ENCODE data around the gene DBNL.

DBNL gene

GRCh38 chr7:44061645-44062179, 17.2 kb downstream of the DBNL start:
- DNase-seq (ENCODE audit: low read depth in 2 of 2): no peak

GRCh38 chr7:44062180-44062902, 17.8 kb downstream of the DBNL start:
- DNase-seq (ENCODE audit: low read depth in 2 of 2): no peak

GRCh38 chr7:44062903-44063295, 18.4 kb downstream of the DBNL start:
- no peak for DNase-seq (ENCODE audit: low read depth in 2 of 2)

- no peak for DNase-seq (ENCODE audit: low read depth in 2 of 2)
These were observed 19.0 kb downstream of the DBNL start for GRCh38 chr7:44063547-44063893.

GRCh38 chr7:44063894-44064651, 19.6 kb downstream of the DBNL start:
- no peak for DNase-seq (ENCODE audit: low read depth in 2 of 2)

- no peak for DNase-seq (ENCODE audit: low read depth in 2 of 2)
These were observed 20.4 kb downstream of the DBNL start for GRCh38 chr7:44064791-44065430.

GRCh38 chr7:44065431-44066110, 21.1 kb downstream of the DBNL start, which contains the start of gene PGAM2:
TSS of gene PGAM2 (minus strand) at chr7:44065567. CDS start at chr7:44065529, 38 bp downstream.
- no peak for DNase-seq (ENCODE audit: low read depth in 2 of 2)

GRCh38 chr7:44066111-44066460, 21.6 kb downstream of the DBNL start:
- DNase-seq (ENCODE audit: low read depth in 2 of 2): no peak

- no peak for DNase-seq (ENCODE audit: low read depth in 2 of 2)
These were observed 22.1 kb downstream of the DBNL start for GRCh38 chr7:44066494-44067063.

- DNase-seq (ENCODE audit: low read depth in 2 of 2): no peak
These were observed 22.8 kb downstream of the DBNL start for GRCh38 chr7:44067064-44067951.

- no peak for DNase-seq (ENCODE audit: low read depth in 2 of 2)
These were observed 23.6 kb downstream of the DBNL start for GRCh38 chr7:44068054-44068453.

GRCh38 chr7:44071726-44072363, 27.3 kb downstream of the DBNL start:
- no peak for DNase-seq (ENCODE audit: low read depth in 2 of 2)

GRCh38 chr7:44072364-44073231, 28.1 kb downstream of the DBNL start:
- no peak for DNase-seq (ENCODE audit: low read depth in 2 of 2)

GRCh38 chr7:44073664-44074348, 29.3 kb downstream of the DBNL start:
- DNase-seq (ENCODE audit: low read depth in 2 of 2): no peak

- DNase-seq (ENCODE audit: low read depth in 2 of 2): no peak
These were observed 29.8 kb downstream of the DBNL start for GRCh38 chr7:44074349-44074695.

- DNase-seq (ENCODE audit: low read depth in 2 of 2): no peak
These were observed 31.0 kb downstream of the DBNL start for GRCh38 chr7:44075296-44076075.

- no peak for DNase-seq (ENCODE audit: low read depth in 2 of 2)
These were observed 31.8 kb downstream of the DBNL start for GRCh38 chr7:44076101-44076895.

Data from stimulated activated CD4-positive, alpha-beta T cell treated with anti-CD3 and anti-CD28 coated beads, Interleukin-1b, Interleukin-23, amount 100 ng/mL, for 1 hour (primary cell).